GM18951 (cell line): ENCODE results near the gene RAD50.

ENCODE experiments used
- POLR2A ChIP-seq: IDR thresholded peaks from 4 replicates; pipeline ENCODE4 v1.6.1; 2011; ENCODE audit warnings: mild to moderate bottlenecking; ENCODE audit not compliant: insufficient read length, insufficient read depth; ENCODE audit errors: extremely low read depth
- in situ Hi-C: fragments of 300-500 bp; cut with MboI; formaldehyde crosslinking; loops from one replicate; pipeline ENCODE4 v1.12.0; 2022; ENCODE audit warnings: low sequenced_read_pairs, mixed read lengths, inconsistent platforms; ENCODE audit not compliant: unreplicated experiment

RAD50 gene

DNA sequence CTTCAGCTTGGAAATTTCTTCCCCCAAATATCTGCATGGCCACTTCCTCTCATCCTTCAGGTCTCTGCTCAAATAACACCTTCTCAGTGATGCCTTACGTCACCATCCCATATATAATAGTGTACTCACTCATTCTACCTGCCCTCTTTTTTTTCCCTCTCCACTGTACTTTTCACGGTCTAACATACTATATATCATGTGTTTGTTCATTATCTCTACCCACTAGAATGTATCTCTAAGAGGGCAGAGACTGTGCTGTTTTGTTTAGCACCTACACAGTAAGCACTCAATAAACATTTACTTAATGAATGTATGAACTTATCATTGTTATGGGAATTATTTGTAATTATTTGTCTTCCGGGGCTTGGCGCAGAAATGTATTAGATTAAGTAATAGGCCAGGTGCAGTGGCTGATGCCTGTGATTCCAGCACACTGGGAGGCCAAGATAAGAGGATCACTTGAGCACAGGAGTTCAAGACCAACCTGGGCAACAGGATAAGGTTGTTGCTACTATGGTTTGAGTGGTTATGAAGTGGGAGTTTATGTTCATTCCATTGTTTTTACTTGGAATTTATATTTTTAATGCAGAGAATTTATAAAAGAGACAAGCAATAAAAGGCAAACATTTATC lies 95.2 kb downstream of the RAD50 start:
- TF ChIP-seq POLR2A = no peak
- in situ Hi-C loops = no loop called here

- TF ChIP-seq POLR2A = no peak
- in situ Hi-C loops = no loop called here
Measured at GRCh38 chr5:132653716-132654115, 96.9 kb downstream of the RAD50 start.

DNA sequence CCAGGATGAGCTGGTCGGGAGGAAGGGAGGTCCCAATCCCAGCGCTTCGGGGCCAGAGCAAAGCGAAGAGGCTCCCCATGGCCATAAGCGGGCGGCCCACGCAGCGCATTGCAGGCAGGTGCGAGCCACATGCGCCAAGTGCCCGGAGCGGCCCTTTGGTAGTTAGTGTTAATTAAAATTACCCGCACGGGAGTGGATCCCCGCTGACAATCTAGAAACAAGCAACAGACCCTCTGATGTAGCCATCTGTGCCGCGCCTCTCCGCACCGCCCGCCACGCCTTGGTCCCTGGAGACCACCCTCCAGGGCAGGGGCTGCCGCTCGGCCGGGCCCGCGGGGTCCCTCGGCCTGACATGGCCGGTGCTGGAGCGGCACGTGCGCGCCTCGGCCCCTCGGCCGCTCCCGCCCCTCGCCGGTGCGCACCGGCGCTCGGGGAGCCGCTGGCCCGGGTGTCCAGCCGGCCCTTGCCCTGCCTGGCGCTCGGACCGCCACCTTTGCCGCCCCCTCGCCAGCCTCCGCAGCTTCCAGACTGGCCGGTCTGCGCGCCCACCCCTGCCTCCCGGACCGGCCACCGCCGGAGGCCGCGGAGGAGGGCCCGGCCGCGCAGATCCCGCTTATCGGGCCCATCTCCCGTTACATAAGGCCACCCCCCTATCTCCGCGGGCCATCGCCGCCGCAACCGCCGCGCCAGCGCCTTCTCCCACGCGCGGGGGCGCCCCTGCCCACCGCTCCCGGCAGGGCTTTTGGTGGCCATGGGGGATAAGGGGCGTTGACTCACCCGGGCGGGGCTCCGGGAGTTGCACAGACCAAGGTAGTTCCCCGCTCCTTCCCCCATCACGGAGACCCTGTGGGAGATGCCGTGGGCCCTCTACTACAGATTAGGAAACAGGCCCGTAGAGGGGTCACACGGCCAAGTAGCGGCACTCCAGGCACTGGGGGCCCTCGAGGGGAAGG lies 99.3 kb downstream of the RAD50 start:
- in situ Hi-C loops = no loop called here
- TF ChIP-seq POLR2A = no peak

- in situ Hi-C loops = no loop called here
- TF ChIP-seq POLR2A = no peak
Measured at GRCh38 chr5:132656774-132657355, 100.1 kb downstream of the RAD50 start.

GRCh38 chr5:132657676-132658380 lies 101.1 kb downstream of the RAD50 start, which contains the start of gene IL13:
Gene IL13, plus strand, starts transcription at chr5:132658173. Its CDS starts 14 bp downstream, at chr5:132658187.
- TF ChIP-seq POLR2A = no peak
- in situ Hi-C loops = no loop called here

DNA sequence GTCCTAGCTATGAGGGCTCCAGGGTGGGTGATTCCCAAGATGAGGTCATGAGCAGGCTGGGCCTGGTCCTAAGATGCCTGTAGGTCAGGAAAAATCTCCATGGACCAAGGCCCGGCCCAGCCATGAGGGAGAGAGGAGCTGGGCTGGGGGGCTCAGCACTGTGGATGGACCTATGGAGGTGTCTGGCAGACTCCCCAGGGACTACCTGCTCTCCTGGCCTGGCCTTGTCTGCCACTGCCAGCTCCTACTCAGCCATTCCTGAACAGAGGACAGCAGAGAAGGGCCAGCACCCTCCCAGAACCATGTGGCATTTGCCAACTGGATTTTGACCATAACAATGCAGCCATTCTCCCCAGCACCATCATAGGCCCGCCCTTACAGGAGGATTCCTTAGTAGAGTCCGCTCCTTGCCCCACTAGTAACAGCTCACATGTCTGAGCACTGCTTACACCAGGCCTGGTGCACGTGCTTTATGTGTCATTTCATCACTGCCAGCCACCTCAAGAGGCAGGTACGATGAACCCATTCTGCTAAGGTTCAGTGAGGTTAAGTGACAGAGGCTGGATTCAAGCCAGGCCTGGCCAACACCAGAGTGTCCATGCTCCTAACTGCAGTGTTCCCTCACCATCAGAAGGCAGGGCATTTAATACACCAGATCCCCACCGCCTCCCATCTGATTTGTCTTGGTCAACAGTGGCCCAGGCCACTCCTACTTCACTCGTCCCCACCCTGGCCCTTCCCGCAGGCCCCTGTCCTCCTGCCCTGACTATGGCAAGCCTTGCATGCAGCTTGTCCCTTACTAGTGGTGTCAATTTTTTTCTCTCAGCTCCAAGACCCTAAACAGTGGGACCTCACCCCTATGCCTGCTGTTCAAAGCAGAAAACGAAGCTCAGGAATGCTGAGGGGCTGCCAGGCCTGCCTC lies 101.9 kb downstream of the RAD50 start:
- in situ Hi-C loops = no loop called here

DNA sequence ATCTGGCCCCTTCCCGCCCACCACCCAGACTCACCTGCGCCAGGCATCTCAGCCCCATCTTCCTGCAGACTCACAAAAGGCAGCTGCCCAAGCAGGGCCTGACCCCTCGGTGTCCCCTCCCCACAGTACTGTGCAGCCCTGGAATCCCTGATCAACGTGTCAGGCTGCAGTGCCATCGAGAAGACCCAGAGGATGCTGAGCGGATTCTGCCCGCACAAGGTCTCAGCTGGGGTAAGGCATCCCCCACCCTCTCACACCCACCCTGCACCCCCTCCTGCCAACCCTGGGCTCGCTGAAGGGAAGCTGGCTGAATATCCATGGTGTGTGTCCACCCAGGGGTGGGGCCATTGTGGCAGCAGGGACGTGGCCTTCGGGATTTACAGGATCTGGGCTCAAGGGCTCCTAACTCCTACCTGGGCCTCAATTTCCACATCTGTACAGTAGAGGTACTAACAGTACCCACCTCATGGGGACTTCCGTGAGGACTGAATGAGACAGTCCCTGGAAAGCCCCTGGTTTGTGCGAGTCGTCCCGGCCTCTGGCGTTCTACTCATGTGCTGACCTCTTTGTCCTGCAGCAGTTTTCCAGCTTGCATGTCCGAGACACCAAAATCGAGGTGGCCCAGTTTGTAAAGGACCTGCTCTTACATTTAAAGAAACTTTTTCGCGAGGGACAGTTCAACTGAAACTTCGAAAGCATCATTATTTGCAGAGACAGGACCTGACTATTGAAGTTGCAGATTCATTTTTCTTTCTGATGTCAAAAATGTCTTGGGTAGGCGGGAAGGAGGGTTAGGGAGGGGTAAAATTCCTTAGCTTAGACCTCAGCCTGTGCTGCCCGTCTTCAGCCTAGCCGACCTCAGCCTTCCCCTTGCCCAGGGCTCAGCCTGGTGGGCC lies 103.1 kb downstream of the RAD50 start:
- in situ Hi-C loops = no loop called here

More for the DNA sequence above, 101.9 kb downstream of the RAD50 start:
- no peak for TF ChIP-seq POLR2A

DNA sequence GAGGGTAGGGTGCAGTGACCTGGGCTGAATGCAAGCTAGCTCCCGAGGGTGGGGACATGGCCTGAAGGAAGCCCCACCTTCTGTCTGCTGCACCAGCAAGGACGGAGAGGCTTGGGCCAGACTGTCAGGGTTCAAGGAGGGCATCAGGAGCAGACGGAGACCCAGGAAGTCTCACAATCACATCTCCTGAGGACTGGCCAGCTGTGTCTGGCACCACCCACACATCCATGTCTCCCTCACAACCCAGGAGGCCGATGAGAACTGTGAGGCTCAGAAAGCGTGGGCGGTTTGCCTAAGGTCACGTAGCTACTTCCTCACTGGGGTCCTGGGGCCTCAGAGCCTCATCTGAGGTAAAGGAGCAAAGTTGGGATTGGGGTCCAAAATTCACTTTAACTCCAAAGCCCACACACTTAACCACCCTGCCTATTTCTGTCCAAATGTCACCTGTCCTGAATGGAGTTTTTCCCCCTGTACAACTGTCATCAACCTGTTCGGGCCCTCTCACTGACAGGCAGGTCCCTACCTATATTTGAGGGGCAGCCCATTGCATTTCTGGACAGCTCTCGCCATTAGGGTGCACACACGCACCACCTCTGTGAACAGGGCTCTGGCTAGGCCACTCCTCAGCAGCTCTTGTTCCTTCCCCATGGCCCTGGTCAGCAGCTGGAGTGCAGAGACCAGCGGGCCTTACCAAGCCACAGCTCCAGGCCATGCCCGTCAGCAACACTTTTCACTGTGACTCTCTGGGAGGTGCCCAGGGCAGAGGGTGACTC lies 104.6 kb downstream of the RAD50 start:
- no peak for TF ChIP-seq POLR2A
- in situ Hi-C loops = no loop called here

More for the DNA sequence above, 103.1 kb downstream of the RAD50 start:
- TF ChIP-seq POLR2A = no peak

DNA sequence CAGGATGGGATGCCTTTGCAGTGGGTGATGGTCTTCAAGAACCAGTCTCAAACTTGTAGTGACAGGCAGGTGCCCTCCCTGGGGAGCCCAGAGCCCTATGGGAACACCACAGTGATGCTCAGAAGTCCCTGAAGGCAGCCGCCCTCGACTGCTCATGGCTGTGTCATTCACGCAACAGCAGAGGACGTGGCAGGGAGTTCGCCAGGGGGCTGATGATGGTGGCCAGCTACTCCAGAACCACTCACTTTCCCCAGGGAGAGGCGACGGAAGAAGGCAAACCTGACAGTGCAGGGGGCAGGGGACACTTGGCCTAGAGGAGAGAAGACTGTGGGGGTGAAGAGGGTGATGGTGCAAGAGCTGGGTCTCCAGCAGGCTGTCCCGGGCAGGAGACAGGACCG lies 105.2 kb downstream of the RAD50 start:
- no peak for TF ChIP-seq POLR2A
- in situ Hi-C loops = no loop called here

GRCh38 chr5:132662925-132663770 lies 106.4 kb downstream of the RAD50 start:
- in situ Hi-C loops = no loop called here
- peak; percentile 57 for TF ChIP-seq POLR2A
